Vagina (tissue), 2 donors: ENCODE data around the gene C1orf87.

Experiments used
- CTCF ChIP-seq, 3 experiments: fragments of 450-650 bp in 2 of 3; fragments of 200-600 bp in 1 of 3; sonication (generic) in 1 of 3; IDR thresholded peaks; one replicate each; pipeline ENCODE4 v1.5.1; 2017 to 2019; ENCODE audit warnings: antibody characterized with exemption in 3 of 3, mild to moderate bottlenecking in 2 of 3, moderate library complexity in 2 of 3
- POLR2A ChIP-seq, 2 donors: fragments of 450-650 bp; IDR thresholded peaks; one replicate each; pipeline ENCODE4 v1.6.1; 2017; ENCODE audit warnings: antibody characterized with exemption in 2 of 2, mild to moderate bottlenecking in 2 of 2, moderate library complexity in 2 of 2
- POLR2AphosphoS5 ChIP-seq, 2 donors: sonication (generic); formaldehyde crosslinking; IDR thresholded peaks; one replicate each; pipeline ENCODE4 v1.9.0; 2017; ENCODE audit warnings: antibody characterized with exemption in 2 of 2, mild to moderate bottlenecking in 2 of 2, low read depth in 1 of 2; ENCODE audit not compliant: insufficient read depth in 1 of 2

- peak; percentile 44 to 77 (median 68) for TF ChIP-seq CTCF (IDR thresholded peaks at IDR 0.05)
- no peak for TF ChIP-seq POLR2A (IDR thresholded peaks at IDR 0.05)
- TF ChIP-seq POLR2AphosphoS5 (IDR thresholded peaks at IDR 0.05; ENCODE audit: insufficient read depth in 1 of 2, low read depth in 1 of 2), result no peak
Observed at GRCh38 chr1:59976194-59977074, 97.1 kb downstream of the C1orf87 start.
